Activated T-helper 1 cell treated with anti-CD3 and anti-CD28 coated beads, Interleukin-12 subunit alpha, Interleukin-12 subunit beta, Interleukin-2, Interleukin-4 antibody, amounts not matched to agents 30 ng/mL and 10 ng/mL and 1 ng/mL, durations not matched to agents 14 hours and 24 hours and 36 hours (primary cell): Measurements from ENCODE around the gene AIF1L. TPM values are rescaled to one million over a fixed set of nuclear protein-coding genes. Genes with fewer than 3 reads are reported as not detected.

Source experiments
- DNase-seq: peaks from one replicate; pipeline ENCODE4 v3.0.0; 2021; ENCODE audit warnings: low spot score
- H3K27ac Mint-ChIP-seq: one replicate; pipeline ENCODE4 v1.8.0; 2021; ENCODE audit warnings: mild to moderate bottlenecking, mixed read lengths
- H3K27me3 Mint-ChIP-seq: one replicate; pipeline ENCODE4 v1.8.0; 2022; ENCODE audit warnings: mild to moderate bottlenecking, moderate library complexity, mixed read lengths; ENCODE audit not compliant: insufficient read depth
- H3K36me3 Mint-ChIP-seq: one replicate; pipeline ENCODE4 v1.8.0; 2021; ENCODE audit warnings: low read depth, mixed read lengths
- H3K4me1 Mint-ChIP-seq: one replicate; pipeline ENCODE4 v1.8.0; 2021; ENCODE audit warnings: low read depth, mixed read lengths
- H3K4me3 Mint-ChIP-seq: one replicate; pipeline ENCODE4 v1.8.0; 2021; ENCODE audit warnings: mild to moderate bottlenecking, moderate library complexity, mixed read lengths
- H3K9me3 Mint-ChIP-seq: one replicate; pipeline ENCODE4 v1.8.0; 2021; ENCODE audit warnings: mixed read lengths
- intact Hi-C: fragments of 100-400 bp; cut with micrococcal nuclease; formaldehyde crosslinking; loops from one replicate; pipeline ENCODE4 v1.15.1; 2024
- total RNA-seq: library from RNA; stranded (reverse); gene quantifications from 2 replicates; pipeline ENCODE4 v1.2.3, GENCODE V29; 2022

The AIF1L gene
- total RNA-seq, 1 donor from 2014 or later: 0.34 TPM

- Mint-ChIP-seq H3K9me3 (no peaks in the 10 kb centered on the region), H3K4me3 (no peak overlapping the region), H3K27me3 (peaks cover 1% of the 10 kb centered on the region), H3K27ac (no peak overlapping the region), H3K36me3 (no peaks in the 10 kb centered on the region), H3K4me1 (no peaks in the 10 kb centered on the region)
- no peak for DNase-seq
- intact Hi-C loops: no loop called here
Measured at GRCh38 chr9:131084661-131085369, 11.5 kb upstream of the AIF1L start.

GRCh38 chr9:131085370-131086122 is 10.8 kb upstream of the AIF1L start:
- intact Hi-C loops: no loop called here
- H3K36me3 Mint-ChIP-seq: no peaks in the 10 kb centered on the region
- no peak for DNase-seq
- no peak overlapping the region for H3K4me3 Mint-ChIP-seq
- no peak overlapping the region for H3K27ac Mint-ChIP-seq
- H3K27me3 Mint-ChIP-seq: peaks cover 1% of the 10 kb centered on the region
- H3K9me3 Mint-ChIP-seq: no peaks in the 10 kb centered on the region
- no peaks in the 10 kb centered on the region for H3K4me1 Mint-ChIP-seq

GRCh38 chr9:131087354-131087893 is 8.9 kb upstream of the AIF1L start:
- H3K27me3 Mint-ChIP-seq: no peaks in the 10 kb centered on the region
- no peak for DNase-seq
- H3K4me3 Mint-ChIP-seq: no peak overlapping the region
- H3K9me3 Mint-ChIP-seq: no peaks in the 10 kb centered on the region
- H3K27ac Mint-ChIP-seq: no peak overlapping the region
- intact Hi-C loops: no loop called here
- no peaks in the 10 kb centered on the region for H3K4me1 Mint-ChIP-seq
- no peaks in the 10 kb centered on the region for H3K36me3 Mint-ChIP-seq

- intact Hi-C loops: no loop called here
- Mint-ChIP-seq H3K4me3 (no peak overlapping the region), H3K27me3 (peaks cover 16% of the 10 kb centered on the region), H3K36me3 (no peaks in the 10 kb centered on the region), H3K27ac (no peak overlapping the region), H3K4me1 (no peaks in the 10 kb centered on the region), H3K9me3 (no peaks in the 10 kb centered on the region)
- no peak for DNase-seq
Measured at GRCh38 chr9:131090025-131090787, 6.1 kb upstream of the AIF1L start.

GRCh38 chr9:131091352-131091992 is 4.9 kb upstream of the AIF1L start:
- no peak for DNase-seq
- Mint-ChIP-seq H3K9me3 (no peaks in the 10 kb centered on the region), H3K4me3 (no peak overlapping the region), H3K4me1 (no peaks in the 10 kb centered on the region), H3K36me3 (no peaks in the 10 kb centered on the region), H3K27ac (no peak overlapping the region), H3K27me3 (peaks cover 24% of the 10 kb centered on the region)
- intact Hi-C loops: no loop called here

GRCh38 chr9:131092030-131092429 is 4.3 kb upstream of the AIF1L start:
- no peaks in the 10 kb centered on the region for H3K9me3 Mint-ChIP-seq
- H3K27ac Mint-ChIP-seq: no peak overlapping the region
- no peaks in the 10 kb centered on the region for H3K36me3 Mint-ChIP-seq
- peaks cover 27% of the 10 kb centered on the region for H3K27me3 Mint-ChIP-seq
- no peak for DNase-seq
- peaks cover under 1% of the 10 kb centered on the region for H3K4me1 Mint-ChIP-seq
- intact Hi-C loops: no loop called here
- no peak overlapping the region for H3K4me3 Mint-ChIP-seq

GRCh38 chr9:131092548-131093440 is 3.5 kb upstream of the AIF1L start:
- DNase-seq: no peak
- intact Hi-C loops: no loop called here
- peaks cover 33% of the 10 kb centered on the region for H3K27me3 Mint-ChIP-seq
- H3K4me1 Mint-ChIP-seq: peaks cover 6% of the 10 kb centered on the region
- H3K27ac Mint-ChIP-seq: no peak overlapping the region
- no peak overlapping the region for H3K4me3 Mint-ChIP-seq
- no peaks in the 10 kb centered on the region for H3K36me3 Mint-ChIP-seq
- H3K9me3 Mint-ChIP-seq: no peaks in the 10 kb centered on the region

GRCh38 chr9:131094015-131094414 is 2.3 kb upstream of the AIF1L start:
- Mint-ChIP-seq H3K4me3 (no peak overlapping the region), H3K27ac (no peak overlapping the region)

GRCh38 chr9:131094622-131095021 is 1.7 kb upstream of the AIF1L start:
- Mint-ChIP-seq H3K27ac (no peak overlapping the region), H3K4me3 (no peak overlapping the region), H3K27me3 (peaks cover 42% of the 10 kb centered on the region), H3K4me1 (peaks cover 6% of the 10 kb centered on the region), H3K36me3 (no peaks in the 10 kb centered on the region), H3K9me3 (no peaks in the 10 kb centered on the region)
- intact Hi-C loops: no loop called here
- DNase-seq: no peak

More at GRCh38 chr9:131094015-131094414, 2.3 kb upstream of the AIF1L start:
- Mint-ChIP-seq H3K4me1 (peaks cover 6% of the 10 kb centered on the region), H3K36me3 (no peaks in the 10 kb centered on the region), H3K9me3 (no peaks in the 10 kb centered on the region), H3K27me3 (peaks cover 40% of the 10 kb centered on the region)
- no peak for DNase-seq
- intact Hi-C loops: no loop called here

GRCh38 chr9:131095666-131096268 is 564 bp upstream of the AIF1L start:
- Mint-ChIP-seq H3K4me1 (peaks cover 6% of the 10 kb centered on the region), H3K4me3 (peak overlapping the region; percentile 53), H3K36me3 (no peaks in the 10 kb centered on the region), H3K27ac (no peak overlapping the region), H3K9me3 (no peaks in the 10 kb centered on the region), H3K27me3 (peaks cover 42% of the 10 kb centered on the region)
- DNase-seq: no peak
- intact Hi-C loops: no loop called here

GRCh38 chr9:131097126-131097947 is 1.0 kb downstream of the AIF1L start:
- DNase-seq: no peak
- Mint-ChIP-seq H3K36me3 (no peaks in the 10 kb centered on the region), H3K27ac (peak overlapping the region; percentile 13), H3K27me3 (peaks cover 42% of the 10 kb centered on the region), H3K4me3 (peak overlapping the region; percentile 64), H3K4me1 (peaks cover 6% of the 10 kb centered on the region), H3K9me3 (no peaks in the 10 kb centered on the region)
- intact Hi-C loops: no loop called here
